ENCODE measurements around the gene SLC7A1. TPM values are rescaled to one million over a fixed set of nuclear protein-coding genes. Genes with fewer than 3 reads are reported as not detected.

Gene SLC7A1
- total and polyA plus RNA-seq, 2 of the 13 experiments (the other 11 are each of a cell fraction or from before 2014, with no cell fraction given), result 14.5 to 15.3 TPM

DNA sequence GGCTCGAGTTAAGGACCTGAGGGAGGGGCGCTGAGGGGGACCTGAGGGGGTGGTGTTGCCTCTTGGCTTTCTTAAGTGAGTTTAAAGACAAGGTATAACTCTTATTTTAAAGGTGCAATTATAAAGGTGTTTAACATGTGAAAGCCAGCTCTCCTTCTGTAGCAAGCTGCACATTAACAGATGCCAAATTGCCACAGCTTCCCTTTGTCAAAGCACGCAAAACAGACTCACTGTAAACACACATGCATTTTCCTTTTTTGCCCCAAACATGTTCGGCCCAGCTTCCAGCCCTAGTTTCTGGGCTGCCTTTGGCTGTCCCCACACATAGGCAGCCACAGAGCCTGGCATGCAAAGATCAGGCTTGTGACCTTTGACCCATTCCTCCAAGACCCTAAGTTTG lies 111.9 kb downstream of the SLC7A1 start (continued):
- TF ChIP-seq ZBTB40 (IDR thresholded peaks at IDR 0.05) (no peak), ZBTB40 (CRISPR knock-in tag; IDR thresholded peaks at IDR 0.05) (no peak), TOE1 (CRISPR knock-in tag; IDR thresholded peaks at IDR 0.05) (no peak), CENPX (CRISPR knock-in tag; IDR thresholded peaks at IDR 0.05) (no peak), MIER2 (CRISPR knock-in tag; IDR thresholded peaks at IDR 0.05) (no peak)
